ENCODE results near the gene TMEM120B.
"Not testable (repeated sequence)": the region's sequence is repeated elsewhere in the genome, so short reads cannot be mapped to it uniquely, and the experiment has no call there.

Gene TMEM120B

DNA sequence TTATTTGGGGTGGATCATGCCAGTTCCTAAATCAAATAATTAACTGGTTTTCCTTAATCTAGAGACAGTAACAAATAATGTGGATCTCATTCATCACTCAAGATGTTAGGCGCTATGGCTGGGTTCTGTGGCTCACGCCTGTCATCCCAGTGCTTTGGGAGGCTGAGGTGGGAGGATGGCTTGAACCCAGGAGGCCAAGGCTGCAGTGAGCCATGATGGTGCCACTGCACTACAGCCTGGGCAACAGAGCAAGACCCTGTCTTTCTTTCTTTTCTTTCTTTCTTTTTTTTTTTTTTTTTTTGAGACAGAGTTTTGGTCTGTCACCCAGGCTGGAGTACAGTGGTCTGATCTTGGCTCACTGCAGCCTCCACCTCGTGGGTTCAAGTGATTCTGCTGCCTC, 19.8 kb upstream of the TMEM120B start:
- not testable (repeated sequence) for H3K27ac Mint-ChIP-seq (ENCODE audit: low read depth); H3K4me1 Mint-ChIP-seq; H3K4me3 Mint-ChIP-seq; H3K27me3 Mint-ChIP-seq; DNase-seq (ENCODE audit: low spot score in 2 of 2); ATAC-seq (replicated peaks; ENCODE audit: extremely low read depth, poor library complexity, severe bottlenecking); H3K9me3 Mint-ChIP-seq; H3K36me3 Mint-ChIP-seq (ENCODE audit: insufficient read depth)

DNA sequence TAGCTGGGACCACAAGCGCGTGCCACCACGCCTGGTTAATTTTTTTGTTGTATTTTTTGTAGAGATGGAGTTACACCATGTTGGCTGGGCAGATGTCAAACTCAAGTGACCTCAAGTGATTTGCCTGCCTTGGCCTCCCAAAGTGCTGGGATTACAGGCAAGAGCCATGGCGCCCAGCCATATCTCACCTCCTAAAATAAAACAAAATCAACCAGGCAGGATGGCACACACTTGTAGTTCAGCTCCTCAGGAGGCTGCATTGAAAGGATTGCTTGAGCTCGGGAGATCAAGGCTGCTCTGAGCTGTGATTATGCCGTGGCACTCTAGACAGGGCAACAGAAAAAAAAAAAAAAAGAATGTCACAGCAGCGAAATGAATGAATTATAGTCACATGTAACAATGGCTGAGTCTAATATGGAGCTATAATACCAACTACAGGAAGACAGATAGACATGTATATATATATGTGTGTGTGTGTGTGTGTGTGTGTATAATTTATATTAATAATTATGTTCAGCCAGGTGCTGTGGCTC, 19.3 kb upstream of the TMEM120B start:
- Mint-ChIP-seq H3K9me3 (no peaks in the 10 kb centered on the region), H3K27ac (ENCODE audit: low read depth) (no peak overlapping the region), H3K4me3 (no peak overlapping the region), H3K4me1 (no peaks in the 10 kb centered on the region), H3K36me3 (ENCODE audit: insufficient read depth) (no peaks in the 10 kb centered on the region), H3K27me3 (no peaks in the 10 kb centered on the region)
- ATAC-seq (replicated peaks; ENCODE audit: extremely low read depth, poor library complexity, severe bottlenecking) (no peak), DNase-seq (ENCODE audit: low spot score in 2 of 2) (no peak)

DNA sequence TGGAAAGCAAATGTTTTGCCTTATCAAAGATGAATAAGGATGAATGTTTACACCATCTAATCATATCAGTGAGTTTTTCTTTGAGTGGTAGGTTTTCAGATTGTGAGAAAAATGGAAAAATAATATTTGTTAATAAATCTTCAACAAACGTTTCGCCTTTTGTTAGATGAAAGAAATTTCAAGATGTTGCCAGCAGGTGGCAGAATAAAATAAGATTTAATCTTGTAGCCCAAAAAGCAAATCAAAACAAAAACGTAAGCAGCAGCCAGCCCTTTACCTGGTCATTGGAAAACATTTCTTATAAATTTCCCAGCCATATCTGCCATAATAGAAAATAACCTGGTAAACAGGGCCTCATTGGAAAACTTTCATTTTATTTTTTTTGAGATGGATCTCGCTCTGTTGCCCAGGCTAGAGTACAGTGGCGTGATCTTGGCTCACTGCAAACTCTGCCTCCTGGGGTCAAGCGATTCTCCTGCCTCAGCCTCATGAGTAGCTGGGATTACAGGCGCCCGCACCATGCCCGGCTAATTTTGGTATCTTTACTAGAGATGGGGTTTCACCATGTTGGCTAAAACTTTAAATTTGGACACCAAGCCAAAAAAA, 15.4 kb upstream of the TMEM120B start:
- Mint-ChIP-seq H3K9me3 (no peaks in the 10 kb centered on the region), H3K27me3 (no peaks in the 10 kb centered on the region), H3K4me3 (no peak overlapping the region), H3K36me3 (ENCODE audit: insufficient read depth) (peaks cover 2% of the 10 kb centered on the region), H3K27ac (ENCODE audit: low read depth) (no peak overlapping the region), H3K4me1 (no peaks in the 10 kb centered on the region)
- peak; percentile 28 for ATAC-seq (replicated peaks; ENCODE audit: extremely low read depth, poor library complexity, severe bottlenecking)
- no peak for DNase-seq (ENCODE audit: low spot score in 2 of 2)

DNA sequence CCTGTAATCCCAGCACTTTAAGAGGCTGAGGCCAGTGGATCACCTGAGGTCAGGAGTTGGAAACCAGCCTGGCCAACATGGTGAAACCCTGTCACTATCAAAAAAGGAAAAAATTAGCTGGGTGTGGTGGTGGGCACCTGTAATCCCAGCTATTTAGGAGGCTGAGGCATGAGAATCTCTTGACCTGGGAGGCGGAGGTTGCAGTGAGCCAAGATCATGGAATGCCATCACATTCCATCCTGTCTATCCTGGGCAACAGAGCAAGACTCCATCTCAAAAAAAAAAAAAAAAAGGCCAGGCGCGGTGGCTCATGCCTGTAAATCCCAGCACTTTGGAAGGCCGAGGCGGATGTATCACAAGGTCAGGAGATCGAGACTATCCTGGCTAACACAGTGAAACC, 14.7 kb upstream of the TMEM120B start:
- H3K4me3 Mint-ChIP-seq; H3K27ac Mint-ChIP-seq (ENCODE audit: low read depth); ATAC-seq (replicated peaks; ENCODE audit: extremely low read depth, poor library complexity, severe bottlenecking); H3K27me3 Mint-ChIP-seq; H3K9me3 Mint-ChIP-seq; H3K4me1 Mint-ChIP-seq; H3K36me3 Mint-ChIP-seq (ENCODE audit: insufficient read depth); DNase-seq (ENCODE audit: low spot score in 2 of 2): not testable (repeated sequence)

DNA sequence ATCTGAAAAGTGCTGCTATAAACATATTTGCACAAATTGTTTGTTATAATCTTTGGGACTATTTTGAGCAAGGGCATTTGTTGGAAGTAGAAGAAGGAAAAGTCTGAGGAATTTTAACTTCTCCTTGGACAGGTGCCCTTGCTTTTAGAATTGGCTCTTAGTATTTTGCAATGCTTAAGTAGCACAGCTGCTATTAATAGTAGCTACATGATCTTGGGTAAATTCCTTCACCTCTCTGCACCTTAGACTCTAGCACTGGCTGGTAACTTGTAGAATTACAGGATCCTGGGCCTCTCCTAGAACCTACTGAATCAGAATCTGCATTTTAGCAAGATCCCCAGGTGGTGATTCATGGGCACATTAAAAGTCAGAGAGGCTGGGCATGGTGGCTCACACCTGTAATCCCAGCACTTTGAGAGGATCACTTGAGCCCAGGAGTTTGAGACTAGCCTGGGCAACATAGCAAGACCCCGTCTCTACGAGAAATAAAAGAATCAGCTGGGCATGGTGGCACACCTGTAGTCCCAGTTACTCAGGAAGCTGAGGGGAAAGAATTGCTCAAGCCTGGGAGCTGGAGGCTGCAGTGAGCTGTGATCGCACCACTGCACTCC, 10.8 kb upstream of the TMEM120B start:
- Mint-ChIP-seq H3K36me3 (ENCODE audit: insufficient read depth) (peaks cover 2% of the 10 kb centered on the region), H3K27me3 (no peaks in the 10 kb centered on the region), H3K9me3 (no peaks in the 10 kb centered on the region), H3K4me1 (no peaks in the 10 kb centered on the region), H3K27ac (ENCODE audit: low read depth) (no peak overlapping the region), H3K4me3 (no peak overlapping the region)
- ATAC-seq (replicated peaks; ENCODE audit: extremely low read depth, poor library complexity, severe bottlenecking) (no peak), DNase-seq (ENCODE audit: low spot score in 2 of 2) (no peak)

DNA sequence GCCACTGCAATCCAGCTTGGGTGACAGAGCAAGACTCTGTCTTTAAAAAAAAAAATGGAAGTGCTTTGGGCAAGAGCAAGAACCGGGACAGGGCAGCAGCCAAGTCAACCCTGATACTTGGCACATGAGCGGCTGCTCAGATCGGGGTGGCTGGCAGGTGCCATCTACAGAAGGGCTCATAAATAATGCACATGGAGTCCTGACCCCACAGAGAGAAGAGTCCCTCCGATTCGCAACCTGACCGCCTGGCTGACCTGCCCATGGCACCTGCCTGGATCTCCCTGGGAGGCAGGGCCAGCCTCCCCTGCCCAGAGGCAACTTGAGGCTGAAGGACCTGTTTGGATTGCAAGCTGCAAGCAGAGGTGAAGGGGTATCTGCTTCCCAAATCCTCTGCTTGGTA, 9.6 kb upstream of the TMEM120B start:
- Mint-ChIP-seq H3K4me3 (no peak overlapping the region), H3K27ac (ENCODE audit: low read depth) (no peak overlapping the region), H3K36me3 (ENCODE audit: insufficient read depth) (peaks cover 2% of the 10 kb centered on the region), H3K4me1 (no peaks in the 10 kb centered on the region), H3K27me3 (no peaks in the 10 kb centered on the region), H3K9me3 (no peaks in the 10 kb centered on the region)
- no peak for ATAC-seq (replicated peaks; ENCODE audit: extremely low read depth, poor library complexity, severe bottlenecking)
- DNase-seq (ENCODE audit: low spot score in 2 of 2): no peak

GRCh38 chr12:121705514-121705913, 7.0 kb upstream of the TMEM120B start:
- H3K4me3 Mint-ChIP-seq: no peak overlapping the region

GRCh38 chr12:121708313-121709063, 4.1 kb upstream of the TMEM120B start:
- no peak for DNase-seq (ENCODE audit: low spot score in 2 of 2)
- Mint-ChIP-seq H3K27me3 (no peaks in the 10 kb centered on the region), H3K9me3 (no peaks in the 10 kb centered on the region), H3K36me3 (ENCODE audit: insufficient read depth) (peaks cover 5% of the 10 kb centered on the region), H3K27ac (ENCODE audit: low read depth) (no peak overlapping the region), H3K4me3 (no peak overlapping the region), H3K4me1 (peaks cover 15% of the 10 kb centered on the region)
- no peak for ATAC-seq (replicated peaks; ENCODE audit: extremely low read depth, poor library complexity, severe bottlenecking)

More at GRCh38 chr12:121705514-121705913, 7.0 kb upstream of the TMEM120B start:
- Mint-ChIP-seq H3K9me3 (no peaks in the 10 kb centered on the region), H3K27ac (ENCODE audit: low read depth) (no peak overlapping the region), H3K36me3 (ENCODE audit: insufficient read depth) (no peaks in the 10 kb centered on the region), H3K27me3 (no peaks in the 10 kb centered on the region), H3K4me1 (no peaks in the 10 kb centered on the region)
- DNase-seq (ENCODE audit: low spot score in 2 of 2) (no peak), ATAC-seq (replicated peaks; ENCODE audit: extremely low read depth, poor library complexity, severe bottlenecking) (no peak)

DNA sequence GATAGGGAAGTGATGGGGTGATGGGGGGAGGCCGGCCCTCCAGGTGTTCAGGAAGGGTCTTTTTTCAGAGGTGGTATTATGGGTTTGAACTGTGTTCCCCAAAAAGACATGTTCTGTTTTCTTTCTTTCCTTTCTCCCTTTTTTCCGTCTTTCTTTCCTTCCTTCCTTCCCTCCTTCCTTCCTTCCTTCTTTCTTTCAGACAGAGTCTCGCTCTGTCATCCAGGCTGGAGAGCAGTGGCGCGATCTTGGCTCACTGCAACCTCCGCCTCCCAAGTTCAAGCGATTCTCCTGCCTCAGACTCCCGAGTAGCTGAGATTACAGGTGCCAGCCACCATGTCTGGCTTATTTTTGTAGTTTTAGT, 3.5 kb upstream of the TMEM120B start:
- not testable (repeated sequence) for H3K9me3 Mint-ChIP-seq; H3K4me3 Mint-ChIP-seq; H3K27me3 Mint-ChIP-seq; H3K36me3 Mint-ChIP-seq (ENCODE audit: insufficient read depth); H3K27ac Mint-ChIP-seq (ENCODE audit: low read depth); ATAC-seq (replicated peaks; ENCODE audit: extremely low read depth, poor library complexity, severe bottlenecking); DNase-seq (ENCODE audit: low spot score in 2 of 2)
- peaks cover 21% of the 10 kb centered on the region for H3K4me1 Mint-ChIP-seq

DNA sequence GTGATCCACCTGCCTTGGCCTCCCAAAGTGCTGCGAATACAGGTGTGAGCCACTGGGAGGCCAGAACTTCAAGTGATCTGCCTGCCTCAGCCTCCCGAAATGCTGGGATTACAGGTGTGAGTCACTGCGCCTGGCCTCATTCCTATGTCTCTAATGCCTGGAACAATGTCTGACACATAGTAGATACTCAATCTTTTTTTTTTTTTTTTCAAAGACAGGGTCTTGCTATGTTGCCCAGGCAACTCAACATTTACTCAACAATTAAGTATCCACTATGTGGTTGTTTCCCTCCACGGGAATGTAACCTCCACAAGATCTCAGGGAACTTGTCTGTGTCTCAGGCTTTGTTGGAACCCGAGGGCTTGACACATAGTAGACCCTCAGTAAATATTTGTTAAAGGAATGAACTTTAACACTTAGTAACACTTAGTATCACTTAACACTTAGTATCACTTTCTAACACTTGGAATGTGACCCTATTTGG, 3.0 kb upstream of the TMEM120B start:
- no peak for DNase-seq (ENCODE audit: low spot score in 2 of 2)
- H3K27ac Mint-ChIP-seq (ENCODE audit: low read depth): no peak overlapping the region
- no peaks in the 10 kb centered on the region for H3K27me3 Mint-ChIP-seq
- ATAC-seq (replicated peaks; ENCODE audit: extremely low read depth, poor library complexity, severe bottlenecking): no peak
- no peak overlapping the region for H3K4me3 Mint-ChIP-seq
- H3K9me3 Mint-ChIP-seq: no peaks in the 10 kb centered on the region
- peaks cover 5% of the 10 kb centered on the region for H3K36me3 Mint-ChIP-seq (ENCODE audit: insufficient read depth)
- peaks cover 21% of the 10 kb centered on the region for H3K4me1 Mint-ChIP-seq

- Mint-ChIP-seq H3K4me1 (peaks cover 25% of the 10 kb centered on the region), H3K27me3 (no peaks in the 10 kb centered on the region), H3K27ac (ENCODE audit: low read depth) (peak overlapping the region; percentile 89), H3K4me3 (peak overlapping the region; percentile 82), H3K9me3 (no peaks in the 10 kb centered on the region), H3K36me3 (ENCODE audit: insufficient read depth) (peaks cover 8% of the 10 kb centered on the region)
- DNase-seq (ENCODE audit: low spot score in 2 of 2) (no peak), ATAC-seq (replicated peaks; ENCODE audit: extremely low read depth, poor library complexity, severe bottlenecking) (no peak)
These were observed 977 bp upstream of the TMEM120B start for GRCh38 chr12:121711361-121712189.

GRCh38 chr12:121712190-121712460, 427 bp upstream of the TMEM120B start:
- ATAC-seq (replicated peaks; ENCODE audit: extremely low read depth, poor library complexity, severe bottlenecking) (peak; percentile 59), DNase-seq (ENCODE audit: low spot score in 2 of 2) (no peak)
- peaks cover 25% of the 10 kb centered on the region for H3K4me1 Mint-ChIP-seq

More at GRCh38 chr12:121712190-121712460, 427 bp upstream of the TMEM120B start:
- Mint-ChIP-seq H3K27me3 (no peaks in the 10 kb centered on the region), H3K27ac (ENCODE audit: low read depth) (peak overlapping the region; percentile 89), H3K9me3 (no peaks in the 10 kb centered on the region), H3K36me3 (ENCODE audit: insufficient read depth) (peaks cover 8% of the 10 kb centered on the region), H3K4me3 (peak overlapping the region; percentile 82)

Measured in central memory CD8-positive, alpha-beta T cell (primary cell).